Stimulated activated CD4-positive, alpha-beta T cell treated with anti-CD3 and anti-CD28 coated beads, Interleukin-4, amount 100 ng/mL, for 24 hours (primary cell): ENCODE measurements around the gene CLDN3.
"Not testable (repeated sequence)": the region's sequence is repeated elsewhere in the genome, so short reads cannot be mapped to it uniquely, and the experiment has no call there.

Source experiments
- DNase-seq: peaks from one replicate; pipeline ENCODE4 v3.0.0-alpha.2; 2020

The CLDN3 gene

DNA sequence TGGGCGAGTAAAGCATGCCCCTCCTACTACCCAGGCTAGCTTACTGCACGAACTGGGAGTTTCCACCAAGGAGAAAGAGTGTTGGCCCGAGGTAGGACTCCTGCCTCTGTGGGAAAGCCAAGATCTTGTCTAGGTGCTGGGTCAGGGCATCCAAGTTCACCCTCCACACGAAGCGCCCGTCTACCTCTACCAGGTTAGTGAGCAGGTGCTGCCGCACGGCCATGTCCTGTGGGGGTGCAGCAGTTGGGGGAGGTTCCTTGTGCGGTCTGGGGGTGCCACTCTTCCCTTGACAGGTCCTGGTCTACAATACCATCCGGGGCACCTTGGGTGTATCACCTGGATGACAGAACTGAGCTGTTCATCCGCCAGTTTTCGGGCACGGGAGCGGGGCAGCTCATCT, 33.2 kb downstream of the CLDN3 start:
- DNase-seq: no peak

DNA sequence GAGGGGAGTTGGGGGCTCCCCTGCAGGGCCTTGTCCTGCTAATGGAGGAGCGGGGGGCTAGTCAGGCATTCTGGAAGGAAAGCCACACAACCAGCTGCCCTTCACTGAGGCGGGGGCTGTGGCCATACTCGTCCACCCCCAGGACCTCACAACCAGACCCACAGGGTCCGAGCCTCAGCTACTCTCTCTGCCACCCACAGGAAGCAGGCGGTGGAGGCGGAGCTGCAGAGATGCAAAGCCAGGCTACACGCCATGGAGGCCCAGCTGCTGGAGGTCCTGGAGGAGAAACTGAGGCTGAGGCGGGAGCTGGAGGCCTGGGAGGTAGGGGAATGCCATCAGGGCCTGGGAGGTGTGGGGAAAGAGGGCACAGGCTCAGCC, 34.6 kb downstream of the CLDN3 start:
- no peak for DNase-seq

DNA sequence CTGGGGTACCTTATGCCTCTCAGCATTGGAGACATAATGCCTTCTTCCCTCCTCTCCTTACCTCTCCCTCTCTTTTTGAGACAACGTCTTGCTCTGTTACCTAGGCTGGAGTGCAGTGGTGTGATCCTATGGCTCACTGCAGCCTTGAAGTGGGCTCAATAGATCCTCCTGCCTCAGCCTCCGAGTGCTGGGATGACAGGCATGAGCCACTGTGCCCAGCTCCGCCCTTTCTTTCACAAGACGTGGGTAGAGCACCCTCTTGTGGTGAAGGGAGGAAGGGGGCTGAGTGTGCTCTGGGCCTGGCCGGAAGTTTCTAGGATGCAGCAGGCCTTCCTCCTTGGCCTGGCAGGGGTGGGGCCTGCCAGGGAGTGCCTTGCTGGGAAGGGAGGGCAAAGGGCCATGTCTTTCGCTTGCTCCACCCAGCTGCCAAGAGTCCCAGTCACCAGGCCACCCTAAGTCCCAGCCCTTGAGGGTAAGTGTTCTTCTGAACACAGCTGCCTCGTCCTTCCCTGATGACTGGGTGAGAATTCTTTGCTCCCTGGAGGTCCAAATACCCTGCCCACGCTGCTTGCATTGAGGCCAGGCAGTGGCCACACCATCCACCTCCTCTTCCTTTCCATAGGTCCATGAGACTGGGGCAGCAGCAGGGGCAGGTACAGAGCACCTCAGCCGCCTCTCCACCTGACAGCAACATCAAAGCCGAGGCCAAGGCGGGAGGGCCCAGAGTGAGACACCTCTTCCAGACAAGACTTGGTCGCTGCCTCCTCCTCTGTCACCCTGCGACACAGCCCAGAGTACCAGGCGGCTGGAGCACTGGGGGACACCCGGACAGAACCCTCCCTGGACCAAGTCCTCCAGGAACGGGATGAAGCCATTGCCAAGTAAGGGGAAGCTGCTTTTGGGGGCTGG, 35.2 kb downstream of the CLDN3 start:
- peak; percentile 88 for DNase-seq

DNA sequence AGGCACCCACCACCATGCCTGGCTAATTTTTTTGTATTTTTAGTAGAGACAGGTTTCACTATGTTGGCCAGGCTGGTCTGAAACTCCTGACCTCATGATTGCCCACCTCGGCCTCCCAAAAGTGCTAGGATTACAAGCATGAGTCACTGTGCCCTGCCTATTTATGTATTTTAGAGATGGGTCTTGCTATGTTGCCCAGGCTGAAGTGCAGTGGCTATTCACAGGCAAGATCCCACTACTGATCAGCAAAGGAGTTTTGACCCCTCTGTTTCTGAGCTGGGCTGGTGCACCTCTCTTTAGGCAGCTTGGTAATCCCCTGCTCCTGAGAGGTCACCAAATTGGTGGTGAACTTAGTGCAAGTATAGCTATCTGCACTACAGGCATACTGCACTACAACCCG, 37.7 kb downstream of the CLDN3 start:
- DNase-seq: no peak

DNA sequence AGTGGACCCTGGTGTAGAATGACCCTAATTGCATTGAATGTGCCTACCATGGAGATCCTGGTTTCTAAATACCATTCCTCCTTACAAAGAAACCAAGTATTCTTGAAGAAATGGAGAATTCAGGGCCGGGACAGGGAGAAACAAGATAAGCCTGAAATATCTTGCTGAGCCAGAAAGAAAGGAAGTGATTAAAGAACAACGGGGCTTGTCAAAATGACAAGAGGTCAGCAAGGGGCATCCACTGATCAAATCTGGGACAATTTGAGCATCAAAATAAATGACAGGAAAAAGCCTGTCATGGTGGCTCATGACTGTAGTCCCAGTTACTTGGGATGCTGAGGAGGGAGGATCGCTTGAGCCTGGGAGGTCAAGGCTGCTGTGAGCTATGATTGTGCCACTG, 39.6 kb downstream of the CLDN3 start:
- no peak for DNase-seq

DNA sequence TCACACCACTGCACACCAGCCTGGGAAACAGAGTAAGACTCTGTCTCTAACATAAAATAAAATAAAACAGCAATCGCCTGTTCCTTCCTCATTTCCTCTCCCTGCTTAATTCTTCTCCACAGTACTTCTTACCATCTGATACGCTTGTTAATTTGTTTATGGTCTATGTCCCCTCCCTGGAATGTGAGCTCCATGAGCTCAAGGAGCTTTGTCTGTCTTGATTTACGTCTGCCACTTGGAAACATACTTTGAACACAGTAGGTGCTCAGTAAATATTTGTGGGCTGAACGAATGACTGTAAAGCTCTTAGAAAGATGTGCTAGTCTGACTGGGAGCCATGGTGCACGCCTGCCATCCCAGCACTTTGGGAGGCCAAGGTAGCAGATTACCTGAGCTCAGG, 41.5 kb downstream of the CLDN3 start:
- DNase-seq: no peak

DNA sequence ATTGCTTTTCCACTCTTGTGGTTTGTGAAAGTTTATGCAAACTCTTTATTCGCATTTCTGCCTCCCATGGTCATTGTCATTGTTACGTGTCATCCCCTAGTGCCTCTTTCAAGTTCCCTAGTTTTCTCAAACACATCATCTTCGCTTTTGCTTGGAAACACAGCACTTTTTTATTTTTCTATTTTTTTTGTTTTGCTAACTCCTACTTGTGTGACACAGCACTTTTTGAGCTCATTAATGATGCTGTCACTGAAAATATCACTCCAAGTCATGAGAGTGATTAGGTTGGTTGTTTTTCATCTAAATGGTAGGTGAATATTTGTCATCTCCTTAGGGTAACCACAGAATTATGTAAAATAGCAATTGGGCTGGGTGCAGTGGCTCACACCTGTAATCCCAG, 42.1 kb downstream of the CLDN3 start:
- no peak for DNase-seq

DNA sequence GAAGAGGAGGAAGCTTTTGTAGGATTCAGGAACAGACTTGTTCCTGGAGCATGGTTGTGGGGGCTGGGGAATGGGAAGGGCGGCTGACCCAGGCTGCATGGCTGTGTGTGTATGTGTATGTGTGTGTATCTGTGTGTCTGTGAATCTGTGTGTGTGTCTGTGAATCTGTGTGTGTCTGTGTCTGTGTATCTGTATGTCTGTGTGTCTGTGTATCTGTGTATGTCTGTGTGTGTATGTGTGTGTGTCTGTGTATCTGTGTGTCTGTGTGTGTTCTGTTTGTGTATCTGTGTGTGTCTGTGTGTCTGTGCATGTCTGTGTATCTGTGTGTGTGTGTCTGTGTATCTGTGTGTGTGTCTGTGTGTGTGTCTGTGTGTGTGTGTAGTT, 44.0 kb downstream of the CLDN3 start:
- no peak for DNase-seq

DNA sequence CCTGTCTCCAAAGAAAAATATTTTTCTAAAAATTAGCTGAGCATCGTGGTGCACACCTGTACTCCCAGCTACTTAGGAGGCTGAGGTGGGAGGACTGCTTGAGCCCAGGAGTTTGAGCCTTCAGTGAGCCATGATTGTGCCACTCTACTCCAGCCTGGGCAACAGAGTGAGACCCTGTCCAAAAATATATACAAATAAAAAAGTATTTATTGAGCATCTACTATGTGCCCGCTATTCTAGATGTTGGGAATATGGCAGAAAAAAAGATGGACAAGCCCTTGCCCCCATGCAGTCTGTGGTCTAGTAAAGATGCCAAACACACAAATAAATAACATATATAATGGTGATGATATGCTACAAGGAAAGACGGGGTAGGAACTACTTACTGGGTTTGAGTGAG, 46.3 kb downstream of the CLDN3 start:
- DNase-seq: no peak

DNA sequence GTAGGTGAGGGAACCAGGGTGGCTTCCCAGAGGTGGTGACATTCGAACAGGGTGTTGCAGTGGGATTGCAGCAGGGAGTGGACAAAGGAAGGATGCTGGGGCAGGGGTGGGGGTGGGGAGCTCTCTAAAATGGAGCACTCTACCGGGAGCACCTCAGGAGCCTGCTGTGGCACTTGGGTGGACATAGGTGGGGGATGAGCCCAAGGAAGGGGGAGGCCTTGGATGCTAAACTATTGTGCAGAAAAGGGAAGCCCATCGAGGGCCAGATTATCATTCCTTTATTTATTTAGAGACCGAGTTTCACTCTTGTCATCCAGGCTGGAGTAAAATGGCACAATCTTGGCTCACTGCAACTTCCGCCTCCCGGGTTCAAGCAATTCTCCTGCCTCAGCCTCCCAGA, 47.3 kb downstream of the CLDN3 start:
- DNase-seq: no peak

DNA sequence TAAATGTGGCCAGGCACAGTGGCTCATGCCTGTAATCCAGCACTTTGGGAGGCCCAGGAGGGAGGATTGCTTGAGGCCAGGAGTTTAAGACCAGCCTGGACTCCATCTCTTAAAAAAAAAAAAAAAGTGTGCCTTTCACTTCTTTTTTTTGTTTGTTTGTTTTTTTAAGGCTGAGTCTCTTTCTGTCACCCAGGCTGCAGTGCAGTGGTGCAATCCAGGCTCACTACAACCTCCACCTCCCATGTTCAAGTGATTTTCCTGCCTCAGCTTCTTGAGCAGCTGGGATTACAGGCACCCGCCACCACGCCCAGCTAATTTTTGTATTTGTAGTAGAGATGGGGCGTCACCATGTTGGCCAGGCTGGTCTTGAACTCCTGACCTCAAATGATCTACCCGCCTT, 47.9 kb downstream of the CLDN3 start:
- not testable (repeated sequence) for DNase-seq

DNA sequence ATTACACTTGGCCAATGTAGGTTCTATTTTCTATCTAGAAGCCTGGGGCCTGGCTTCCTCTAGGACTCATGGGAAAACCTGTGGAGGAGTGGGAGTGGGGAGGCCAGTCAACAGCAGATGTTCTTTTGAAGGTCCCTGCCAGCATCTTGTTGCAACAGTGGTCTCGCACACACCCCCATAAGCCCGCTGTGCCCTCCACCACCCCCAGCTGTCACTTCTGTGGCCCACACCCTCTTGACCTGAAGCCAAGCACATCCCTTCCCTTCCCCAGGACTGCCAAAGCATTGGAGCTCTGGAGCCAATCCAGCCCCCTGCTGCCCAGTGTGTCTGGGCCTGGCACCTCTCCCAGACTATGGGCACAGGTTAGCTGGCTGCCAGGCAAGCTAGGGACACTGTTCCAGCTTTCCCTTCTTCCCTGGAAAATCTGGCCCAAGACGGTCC, 48.7 kb downstream of the CLDN3 start:
- DNase-seq: no peak

DNA sequence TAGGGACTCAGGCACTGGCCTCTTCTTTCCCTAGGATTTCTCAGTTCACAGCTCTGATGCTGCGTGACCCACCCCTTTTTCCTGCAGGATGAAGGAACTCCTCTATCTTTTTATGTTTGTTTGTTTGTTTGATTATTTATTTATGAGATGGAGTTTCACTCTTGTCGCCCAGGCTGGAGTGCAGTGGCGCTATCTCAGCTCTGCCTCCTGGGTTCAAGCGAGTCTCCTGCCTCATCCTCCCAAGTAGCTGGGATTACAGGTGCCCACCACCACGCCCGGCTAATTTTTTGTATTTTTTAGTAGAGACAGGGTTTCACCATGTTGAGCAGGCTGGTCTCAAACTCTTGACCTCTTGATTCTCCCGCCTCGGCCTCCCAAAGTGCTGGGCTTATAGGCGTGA, 49.6 kb downstream of the CLDN3 start:
- not testable (repeated sequence) for DNase-seq

DNA sequence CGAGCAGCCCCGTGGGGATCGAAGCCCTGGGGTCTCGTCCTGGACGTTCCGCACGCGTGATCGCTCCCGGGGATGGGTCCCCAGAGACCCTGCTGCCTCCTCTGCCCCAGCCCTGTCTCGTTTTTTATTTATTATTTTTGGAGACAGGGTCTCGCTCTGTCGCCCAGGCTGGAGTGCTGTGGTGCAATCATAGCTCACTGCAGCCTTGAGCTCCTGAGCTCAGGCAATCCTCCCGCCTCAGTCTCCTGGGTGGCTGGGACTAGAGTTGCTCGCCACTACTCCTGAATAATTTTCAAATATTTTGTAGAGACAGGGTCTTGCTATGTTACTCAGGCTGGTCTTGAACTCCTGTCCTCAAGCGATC, 50.3 kb downstream of the CLDN3 start:
- DNase-seq: no peak
